ENCODE measurements around the gene PCDHA5.
"Not testable (repeated sequence)": the region's sequence is repeated elsewhere in the genome, so short reads cannot be mapped to it uniquely, and the experiment has no call there.

PCDHA5 gene

GRCh38 chr5:140802781-140803271 is 18.6 kb upstream of the PCDHA5 start:
- Histone ChIP-seq H3K4me1 (ENCODE audit: insufficient read depth, low read length) (no peaks in the 10 kb centered on the region), H3K9ac (ENCODE audit: low read depth, low read length) (no peak overlapping the region), H3K4me2 (ENCODE audit: insufficient read depth, low read length) (no peak overlapping the region), H3K9me3 (ENCODE audit: insufficient read depth, low read length, severe bottlenecking) (no peaks in the 10 kb centered on the region), H4K20me1 (ENCODE audit: insufficient read depth, low read length) (no peaks in the 10 kb centered on the region), H3K79me2 (ENCODE audit: insufficient read depth, low read length) (no peaks in the 10 kb centered on the region), H3K27ac (ENCODE audit: low read length) (no peak overlapping the region), H3K4me3 (ENCODE audit: low read depth in 1 of 2, low read length in 2 of 2) (no peak overlapping the region), H3K36me3 (ENCODE audit: insufficient read depth, low read length) (no peaks in the 10 kb centered on the region), H2AFZ (ENCODE audit: low read depth, low read length) (no peak overlapping the region), H3K27me3 (ENCODE audit: insufficient read depth, low read length, poor library complexity) (no peaks in the 10 kb centered on the region)
- no peak for ATAC-seq (ENCODE audit: insufficient read depth, low read depth)
- no peak for DNase-seq
- TF ChIP-seq EZH2 (IDR thresholded peaks at IDR 0.05; ENCODE audit: borderline replicate concordance, low read depth, low read length, severe bottlenecking) = no peak
- TF ChIP-seq CTCF (IDR thresholded peaks at IDR 0.05; ENCODE audit: borderline replicate concordance, extremely low read depth, low read length, poor library complexity, severe bottlenecking) = no peak

GRCh38 chr5:140806834-140807775 is 14.3 kb upstream of the PCDHA5 start, which contains the start of gene PCDHA4:
TSS of gene PCDHA4 (plus strand) at chr5:140807068.
- no peak for ATAC-seq (ENCODE audit: insufficient read depth, low read depth)
- TF ChIP-seq CTCF (IDR thresholded peaks at IDR 0.05; ENCODE audit: borderline replicate concordance, extremely low read depth, low read length, poor library complexity, severe bottlenecking) (peak; percentile 57), EZH2 (IDR thresholded peaks at IDR 0.05; ENCODE audit: borderline replicate concordance, low read depth, low read length, severe bottlenecking) (no peak)
- H3K27ac ChIP-seq (ENCODE audit: low read length) = no peak within 1 kb of the TSS
- H3K9ac ChIP-seq (ENCODE audit: low read depth, low read length) = no peak within 1 kb of the TSS
- no peaks in the 10 kb centered on the region for H3K27me3 ChIP-seq (ENCODE audit: insufficient read depth, low read length, poor library complexity)
- no peaks in the 10 kb centered on the region for H3K79me2 ChIP-seq (ENCODE audit: insufficient read depth, low read length)
- H3K4me3 ChIP-seq (ENCODE audit: low read depth in 1 of 2, low read length in 2 of 2) = no peak within 1 kb of the TSS
- H3K4me2 ChIP-seq (ENCODE audit: insufficient read depth, low read length) = no peak within 1 kb of the TSS
- H3K9me3 ChIP-seq (ENCODE audit: insufficient read depth, low read length, severe bottlenecking) = no peaks in the 10 kb centered on the region
- H4K20me1 ChIP-seq (ENCODE audit: insufficient read depth, low read length) = no peaks in the 10 kb centered on the region
- DNase-seq = no peak
- no peaks in the 10 kb centered on the region for H3K36me3 ChIP-seq (ENCODE audit: insufficient read depth, low read length)
- H2AFZ ChIP-seq (ENCODE audit: low read depth, low read length) = no peak within 1 kb of the TSS
- no peaks in the 10 kb centered on the region for H3K4me1 ChIP-seq (ENCODE audit: insufficient read depth, low read length)

- ATAC-seq (ENCODE audit: insufficient read depth, low read depth); H3K9ac ChIP-seq (ENCODE audit: low read depth, low read length); H3K9me3 ChIP-seq (ENCODE audit: insufficient read depth, low read length, severe bottlenecking); H3K4me1 ChIP-seq (ENCODE audit: insufficient read depth, low read length); H3K27ac ChIP-seq (ENCODE audit: low read length); DNase-seq; H3K4me2 ChIP-seq (ENCODE audit: insufficient read depth, low read length); H3K79me2 ChIP-seq (ENCODE audit: insufficient read depth, low read length); H2AFZ ChIP-seq (ENCODE audit: low read depth, low read length); H3K4me3 ChIP-seq (ENCODE audit: low read depth in 1 of 2, low read length in 2 of 2); H4K20me1 ChIP-seq (ENCODE audit: insufficient read depth, low read length); H3K27me3 ChIP-seq (ENCODE audit: insufficient read depth, low read length, poor library complexity); H3K36me3 ChIP-seq (ENCODE audit: insufficient read depth, low read length): not testable (repeated sequence)
Observed at GRCh38 chr5:140808241-140808888, 13.0 kb upstream of the PCDHA5 start.

- no peaks in the 10 kb centered on the region for H3K27me3 ChIP-seq (ENCODE audit: insufficient read depth, low read length, poor library complexity)
- H3K9me3 ChIP-seq (ENCODE audit: insufficient read depth, low read length, severe bottlenecking) = no peaks in the 10 kb centered on the region
- DNase-seq = no peak
- no peaks in the 10 kb centered on the region for H4K20me1 ChIP-seq (ENCODE audit: insufficient read depth, low read length)
- no peaks in the 10 kb centered on the region for H3K36me3 ChIP-seq (ENCODE audit: insufficient read depth, low read length)
- H3K4me3 ChIP-seq (ENCODE audit: low read depth in 1 of 2, low read length in 2 of 2) = no peak overlapping the region
- no peak overlapping the region for H3K4me2 ChIP-seq (ENCODE audit: insufficient read depth, low read length)
- H2AFZ ChIP-seq (ENCODE audit: low read depth, low read length) = no peak overlapping the region
- TF ChIP-seq CTCF (IDR thresholded peaks at IDR 0.05; ENCODE audit: borderline replicate concordance, extremely low read depth, low read length, poor library complexity, severe bottlenecking) (no peak), EZH2 (IDR thresholded peaks at IDR 0.05; ENCODE audit: borderline replicate concordance, low read depth, low read length, severe bottlenecking) (no peak)
- H3K9ac ChIP-seq (ENCODE audit: low read depth, low read length) = no peak overlapping the region
- no peak overlapping the region for H3K27ac ChIP-seq (ENCODE audit: low read length)
- no peaks in the 10 kb centered on the region for H3K4me1 ChIP-seq (ENCODE audit: insufficient read depth, low read length)
- ATAC-seq (ENCODE audit: insufficient read depth, low read depth) = no peak
- no peaks in the 10 kb centered on the region for H3K79me2 ChIP-seq (ENCODE audit: insufficient read depth, low read length)
Observed at GRCh38 chr5:140808889-140809291, 12.5 kb upstream of the PCDHA5 start.
